GM12892 (cell line): ENCODE data around the gene HECTD4.
"Not testable (repeated sequence)": the region's sequence is repeated elsewhere in the genome, so short reads cannot be mapped to it uniquely, and the experiment has no call there.

ENCODE experiments used
- DNase-seq: peaks from one replicate; pipeline ENCODE4 v3.0.0; 2011; ENCODE audit not compliant: insufficient read length
- FAIRE-seq: peaks from 2 replicates; lab custom pipeline; 2011; peaks lifted over from hg19 to GRCh38; lab: Jason Lieb, UNC
- POLR2A ChIP-seq: IDR thresholded peaks from 2 replicates; pipeline ENCODE4 v1.6.1; 2011; ENCODE audit warnings: low read depth, low read length, control low read depth
- POLR2AphosphoS5 ChIP-seq: IDR thresholded peaks from 2 replicates; pipeline ENCODE4 v1.6.1; 2011; ENCODE audit warnings: low read depth, low read length, control low read depth
- TAF1 ChIP-seq: IDR thresholded peaks from 2 replicates; pipeline ENCODE4 v1.6.1; 2011; ENCODE audit warnings: low read depth, mild to moderate bottlenecking, control low read depth, low read length, borderline replicate concordance

HECTD4 gene

GRCh38 chr12:112418608-112419296 is 36.5 kb upstream of the HECTD4 start, which contains the start of gene PTPN11:
Gene PTPN11, plus strand, starts transcription at chr12:112418947. Its CDS starts 165 bp downstream, at chr12:112419112.
- DNase-seq (peak; percentile 70), FAIRE-seq (peak; percentile 81)
- TF ChIP-seq TAF1 (peak; percentile 79), POLR2AphosphoS5 (peak; percentile 96), POLR2A (peak; percentile 98)

- no peak for DNase-seq
- FAIRE-seq = no peak
- no peak for TF ChIP-seq TAF1
- TF ChIP-seq POLR2A = no peak
- no peak for TF ChIP-seq POLR2AphosphoS5
Measured at GRCh38 chr12:112418273-112418607, 36.0 kb upstream of the HECTD4 start.

GRCh38 chr12:112415457-112415856 is 33.2 kb upstream of the HECTD4 start:
- not testable (repeated sequence) for DNase-seq, FAIRE-seq

GRCh38 chr12:112413855-112414625 is 31.8 kb upstream of the HECTD4 start:
- no peak for FAIRE-seq

GRCh38 chr12:112409906-112410244 is 27.6 kb upstream of the HECTD4 start:
- TF ChIP-seq POLR2A (no peak), POLR2AphosphoS5 (no peak), TAF1 (no peak)
- FAIRE-seq (no peak), DNase-seq (no peak)

More at GRCh38 chr12:112413855-112414625, 31.8 kb upstream of the HECTD4 start:
- no peak for TF ChIP-seq POLR2AphosphoS5
- TF ChIP-seq TAF1 = no peak
- no peak for TF ChIP-seq POLR2A
- no peak for DNase-seq

- FAIRE-seq (peak; percentile 73), DNase-seq (peak; percentile 64)
- TF ChIP-seq POLR2AphosphoS5 (peak; percentile 99), POLR2A (peak; percentile 99), TAF1 (peak; percentile 100)
Measured at GRCh38 chr12:112409064-112409905, 27.1 kb upstream of the HECTD4 start, which contains the start of gene RPL6. Gene RPL6, minus strand, starts transcription at chr12:112409605. Its CDS starts 949 bp downstream, at chr12:112408656.

- no peak for FAIRE-seq
Measured at GRCh38 chr12:112408621-112409020, 26.4 kb upstream of the HECTD4 start.

GRCh38 chr12:112407683-112408082 is 25.5 kb upstream of the HECTD4 start:
- not testable (repeated sequence) for FAIRE-seq, DNase-seq

More at GRCh38 chr12:112408621-112409020, 26.4 kb upstream of the HECTD4 start:
- DNase-seq = no peak
- TF ChIP-seq TAF1 (no peak), POLR2AphosphoS5 (no peak), POLR2A (no peak)

- TF ChIP-seq POLR2AphosphoS5 (peak; percentile 7; the same call in 1 of the 2 replicates), TAF1 (no peak)
- FAIRE-seq (no peak), DNase-seq (no peak)
Measured at GRCh38 chr12:112406519-112407488, 24.6 kb upstream of the HECTD4 start.

- TF ChIP-seq POLR2AphosphoS5 (no peak), TAF1 (no peak), POLR2A (peak; percentile 29; the same call in 1 of the 2 replicates)
- no peak for FAIRE-seq
- DNase-seq = no peak
Measured at GRCh38 chr12:112401903-112402498, 19.8 kb upstream of the HECTD4 start.
